Endothelial cell of umbilical vein (primary cell): ENCODE measurements around the gene TRIM65. TPM values are rescaled to one million over a fixed set of nuclear protein-coding genes. Genes with fewer than 3 reads are reported as not detected.

Experiments
- BruUV-seq: library from RNA; stranded (reverse); fragments of 400-500 nt; replicated peaks from 2 replicates; lab custom pipeline; 2021; lab: Mats Ljungman, UMichigan
- CTCF ChIA-PET: fragments of 300-600, 350-600 bp; sonication (Branson Sonifier 250); formaldehyde crosslinking; loops from one replicate; lab custom pipeline; 2021; ENCODE audit warnings: antibody characterized with exemption, inconsistent platforms; lab: Charles Lee
- POLR2A ChIA-PET: fragments of 300-600, 350-600 bp; sonication (Branson Sonifier 250); formaldehyde crosslinking; loops from one replicate; lab custom pipeline; 2021; ENCODE audit warnings: antibody characterized with exemption, inconsistent platforms; lab: Charles Lee
- DNase-seq: peaks from one replicate; pipeline ENCODE4 v3.0.0-alpha.2; 2011; ENCODE audit warnings: low read depth, low spot score
- FAIRE-seq: peaks from 2 replicates; lab custom pipeline; 2011; peaks lifted over from hg19 to GRCh38; lab: Jason Lieb, UNC
- H2AFZ ChIP-seq: 2 replicates; pipeline ENCODE4 v1.6.0; 2012; ENCODE audit warnings: low read depth, low read length, control low read depth, inconsistent platforms
- H3K27ac ChIP-seq: 2 replicates; pipeline ENCODE4 v1.5.1; 2011; ENCODE audit warnings: low read depth, mild to moderate bottlenecking, control low read depth, low read length, moderate library complexity; ENCODE audit not compliant: insufficient read depth
- H3K27me3 ChIP-seq, 2 experiments: 2 replicates each; pipeline versions ENCODE4 v1.6.0 to v1.6.1; 2011; ENCODE audit warnings: low read length in 2 of 2, mixed read lengths in 1 of 2; ENCODE audit not compliant: control insufficient read depth in 2 of 2, insufficient read depth in 2 of 2
- H3K36me3 ChIP-seq, 2 experiments: 2 replicates in 1 of 2; 3 replicates in 1 of 2; pipeline ENCODE4 v1.5.1; 2011; ENCODE audit warnings: low read length in 2 of 2, mild to moderate bottlenecking in 1 of 2, moderate library complexity in 1 of 2; ENCODE audit not compliant: control insufficient read depth in 2 of 2, insufficient read depth in 2 of 2; ENCODE audit errors: extremely low read depth in 1 of 2
- H3K4me1 ChIP-seq: 3 replicates; pipeline ENCODE4 v1.5.1; 2011; ENCODE audit warnings: mild to moderate bottlenecking, low read length; ENCODE audit not compliant: control insufficient read depth, insufficient read depth; ENCODE audit errors: extremely low read depth
- H3K4me2 ChIP-seq: 2 replicates; pipeline ENCODE4 v1.6.1; 2011; ENCODE audit warnings: low read length, control low read depth, mixed read lengths; ENCODE audit not compliant: insufficient read depth
- H3K4me3 ChIP-seq, 3 experiments: fragments of 200-600 bp in 1 of 3; sonication (generic), shearing (Covaris generic) in 1 of 3; replicated peaks in 1 of 3; 2 replicates each; pipeline ENCODE4 v1.5.1; 2011 to 2016; ENCODE audit warnings: control low read depth in 3 of 3, low read length in 3 of 3, mild to moderate bottlenecking in 2 of 3, inconsistent platforms in 1 of 3, low read depth in 1 of 3, moderate library complexity in 1 of 3; ENCODE audit not compliant: insufficient read depth in 1 of 3
- H3K79me2 ChIP-seq: 2 replicates; pipeline ENCODE4 v1.6.0; 2012; ENCODE audit warnings: low read length, inconsistent platforms; ENCODE audit not compliant: control insufficient read depth, insufficient read depth
- H3K9ac ChIP-seq: replicated peaks from 2 replicates; pipeline ENCODE3; 2011; ENCODE audit warnings: low read length, control low read depth; ENCODE audit not compliant: insufficient read depth; ENCODE audit errors: extremely low read depth
- H3K9me1 ChIP-seq: replicated peaks from 3 replicates; pipeline ENCODE4 v1.6.0; 2011; ENCODE audit warnings: mild to moderate bottlenecking, low read length; ENCODE audit not compliant: control insufficient read depth, insufficient read depth; ENCODE audit errors: extremely low read depth
- H3K9me3 ChIP-seq: replicated peaks from 2 replicates; pipeline ENCODE4 v1.5.1; 2012; ENCODE audit warnings: low read length, inconsistent platforms; ENCODE audit not compliant: control insufficient read depth, insufficient read depth
- H4K20me1 ChIP-seq: replicated peaks from 2 replicates; pipeline ENCODE3; 2011; ENCODE audit warnings: mild to moderate bottlenecking, low read length; ENCODE audit not compliant: control insufficient read depth, insufficient read depth; ENCODE audit errors: extremely low read depth
- CTCF ChIP-seq, 2 donors: IDR thresholded peaks; 1 replicate in 1 of 2; 2 replicates in 1 of 2; pipeline ENCODE4 v1.5.1; 2011; ENCODE audit warnings: low read length in 2 of 2, mild to moderate bottlenecking in 2 of 2, moderate library complexity in 2 of 2, control low read depth in 1 of 2, inconsistent platforms in 1 of 2, low read depth in 1 of 2; ENCODE audit not compliant: insufficient read depth in 1 of 2; ENCODE audit errors: extremely low read depth in 1 of 2
- EZH2 ChIP-seq: IDR thresholded peaks from 2 replicates; pipeline ENCODE4 v1.6.1; 2012; ENCODE audit warnings: borderline replicate concordance, low read depth, mild to moderate bottlenecking, moderate library complexity, low read length, inconsistent platforms; ENCODE audit not compliant: severe bottlenecking
- FOS ChIP-seq: IDR thresholded peaks from 2 replicates; pipeline ENCODE4 v1.6.1; 2011; ENCODE audit warnings: mild to moderate bottlenecking, low read length, moderate library complexity, borderline replicate concordance; ENCODE audit not compliant: insufficient read depth
- GATA2 ChIP-seq: IDR thresholded peaks from 2 replicates; pipeline ENCODE4 v1.7.0; 2011; ENCODE audit warnings: low read depth, mild to moderate bottlenecking, moderate library complexity, mixed read lengths, low read length; ENCODE audit not compliant: insufficient read length, insufficient read depth
- JUN ChIP-seq: IDR thresholded peaks from 2 replicates; pipeline ENCODE4 v1.6.1; 2011; ENCODE audit warnings: borderline replicate concordance, low read depth; ENCODE audit not compliant: insufficient read length, insufficient read depth
- MAX ChIP-seq: IDR thresholded peaks from 2 replicates; pipeline ENCODE4 v1.6.1; 2011; ENCODE audit not compliant: insufficient read depth, insufficient read length
- POLR2AphosphoS5 ChIP-seq: IDR thresholded peaks from 2 replicates; pipeline ENCODE4 v1.6.1; 2012; ENCODE audit warnings: low read depth, mild to moderate bottlenecking, control low read depth, low read length, moderate library complexity; ENCODE audit not compliant: insufficient read depth
- dilution Hi-C: fragments of 300-500 bp; cut with MboI; formaldehyde crosslinking; loops from one replicate; pipeline ENCODE4 v1.15.0; 2019; ENCODE audit warnings: low sequenced_read_pairs; ENCODE audit not compliant: extremely low pct_ligation_motif_present
- intact Hi-C: fragments of 100-400 bp; cut with micrococcal nuclease; formaldehyde crosslinking; loops from one replicate; pipeline ENCODE4 v1.10.0; 2022
- polyA plus RNA-seq, 4 experiments: library from polyadenylated mRNA; depleted of rRNA in 3 of 4; stranded (reverse) in 3 of 4; unstranded in 1 of 4; fragments of >200 nt; gene quantifications; 2 replicates each; pipeline versions ENCODE4 v1.2.1 to v1.2.3, GENCODE V29; 2011 to 2012; ENCODE audit warnings: missing spikeins in 1 of 4
- total RNA-seq: library from RNA; stranded (reverse); gene quantifications from 2 replicates; pipeline ENCODE4 v1.2.3, GENCODE V29; 2021

The TRIM65 gene
- total and polyA plus RNA-seq, 2 donors (not counting 3 experiments of a cell fraction or from before 2014, with no cell fraction given): 19.3 to 33.5 TPM

DNA sequence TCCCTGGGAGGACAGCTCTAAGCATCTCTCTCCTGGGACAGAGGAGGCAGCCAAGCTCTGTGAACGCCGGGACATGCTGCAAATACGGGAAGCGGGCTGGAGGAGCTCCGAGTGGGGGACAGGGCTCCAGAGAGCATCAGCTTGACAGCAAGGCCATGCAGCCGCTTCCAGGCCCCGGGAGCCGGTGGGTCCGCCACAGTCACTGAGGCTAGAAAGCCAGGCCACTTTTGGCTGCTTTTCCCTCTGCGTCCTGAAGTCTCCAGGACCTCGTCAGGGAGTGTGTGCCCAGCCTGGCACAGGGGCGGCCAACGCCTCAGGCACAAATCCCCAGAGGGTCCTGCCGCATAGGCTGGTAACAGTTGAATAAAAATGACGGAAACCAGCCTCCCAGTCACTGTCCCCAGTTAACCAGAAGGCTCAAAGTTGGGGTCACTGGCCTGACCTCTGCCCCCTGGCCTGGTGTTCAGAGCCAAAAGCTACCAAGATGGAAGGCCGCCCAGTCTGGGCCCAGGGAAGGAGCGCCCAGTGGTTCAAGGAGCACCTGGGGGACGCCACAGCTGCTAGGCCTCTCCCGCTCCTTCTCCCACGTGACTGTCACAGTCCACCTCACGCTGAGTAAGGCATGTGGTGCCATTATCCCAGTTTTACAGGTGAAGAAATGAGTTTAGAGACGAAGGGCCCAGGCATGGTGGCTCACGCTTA lies 3.2 kb upstream of the TRIM65 start:
- Histone ChIP-seq H3K9me3 (no peaks in the 10 kb centered on the region), H2AFZ (no peak overlapping the region), H3K79me2 (peaks cover 19% of the 10 kb centered on the region), H3K9ac (no peak overlapping the region), H3K36me3 (peaks cover 7 to 28% of the 10 kb centered on the region in 2 experiments), H4K20me1 (no peaks in the 10 kb centered on the region), H3K4me3 (no peak overlapping the region), H3K27ac (no peak overlapping the region), H3K9me1 (no peaks in the 10 kb centered on the region), H3K4me2 (no peak overlapping the region), H3K4me1 (peaks cover 25% of the 10 kb centered on the region), H3K27me3 (no peaks in the 10 kb centered on the region)
- no peak for FAIRE-seq
- intact Hi-C loops (loop anchor here (5.0 kb wide), 1 partner anchor 123 kb away; a partner anchor contains a TSS), dilution Hi-C loops (no loop called here)
- no peak for DNase-seq
- no TSS peak for BruUV-seq
- CTCF ChIA-PET: interaction anchor here (0.9 kb wide), 1 partner anchor 39 kb away, joined by 3 read pairs; no protein-coding TSS in a partner anchor
- POLR2A ChIA-PET: no interaction called here
- TF ChIP-seq MAX: no peak
- no peak for TF ChIP-seq EZH2
- no peak for TF ChIP-seq POLR2AphosphoS5
- TF ChIP-seq FOS: no peak
- TF ChIP-seq JUN: no peak
- no peak for TF ChIP-seq CTCF (IDR thresholded peaks at IDR 0.05; ENCODE audit: extremely low read depth in 1 of 2, insufficient read depth in 1 of 2, low read depth in 1 of 2, low read length in 2 of 2)
- no peak for TF ChIP-seq GATA2
